Activated CD8-positive, alpha-beta T cell treated with anti-CD3 and anti-CD28 coated beads for 36 hours (primary cell): Measurements from ENCODE around the gene AFF1. TPM values are rescaled to one million over a fixed set of nuclear protein-coding genes. Genes with fewer than 3 reads are reported as not detected.

Experiments
- total RNA-seq, 2 experiments: library from RNA; stranded (reverse); gene quantifications; one replicate each; pipeline ENCODE4 v1.2.3, GENCODE V29; 2021

The AFF1 gene
- total RNA-seq, 2 experiments from 2014 or later, result 40.3 to 45.4 TPM

Other genes starting within 250 kb of the AFF1 start
- gene SLC10A6, start 85.6 kb upstream of the AFF1 start, total RNA-seq, result not detected
- gene C4orf36, start 42.6 kb upstream of the AFF1 start, total RNA-seq, result not detected